Vagina (tissue), 2 donors: ENCODE results near the gene EZR. TPM values are rescaled to one million over a fixed set of nuclear protein-coding genes. Genes with fewer than 3 reads are reported as not detected.

Experiments
- DNase-seq, 2 donors: peaks; one replicate each; pipeline ENCODE4 v3.0.0-alpha.2; 2017; ENCODE audit errors: extremely low spot score in 2 of 2
- H3K27ac ChIP-seq: fragments of 200-600 bp; sonication (generic); one replicate; pipeline ENCODE4 v1.5.1; 2019
- H3K27me3 ChIP-seq: fragments of 200-600 bp; sonication (generic); one replicate; pipeline ENCODE4 v1.5.1; 2019
- H3K36me3 ChIP-seq, 2 donors: fragments of 200-600 bp; sonication (generic); one replicate each; pipeline ENCODE4 v1.5.1; 2017 to 2019
- H3K4me1 ChIP-seq: fragments of 200-600 bp; sonication (generic); one replicate; pipeline ENCODE4 v1.5.1; 2019
- H3K4me3 ChIP-seq, 2 donors: fragments of 200-600 bp; sonication (generic); 1 replicate in 1 of 2; 2 replicates in 1 of 2; pipeline ENCODE4 v1.5.1; 2016 to 2019
- H3K9me3 ChIP-seq: fragments of 200-600 bp; sonication (generic); one replicate; pipeline ENCODE4 v1.5.1; 2019
- POLR2A ChIP-seq, 2 donors: fragments of 450-650 bp; IDR thresholded peaks; one replicate each; pipeline ENCODE4 v1.6.1; 2017; ENCODE audit warnings: antibody characterized with exemption in 2 of 2, mild to moderate bottlenecking in 2 of 2, moderate library complexity in 2 of 2
- POLR2AphosphoS5 ChIP-seq, 2 donors: sonication (generic); formaldehyde crosslinking; IDR thresholded peaks; one replicate each; pipeline ENCODE4 v1.9.0; 2017; ENCODE audit warnings: antibody characterized with exemption in 2 of 2, mild to moderate bottlenecking in 2 of 2, low read depth in 1 of 2; ENCODE audit not compliant: insufficient read depth in 1 of 2
- intact Hi-C: fragments of 100-400 bp; cut with DNase I; formaldehyde crosslinking; loops from one replicate; pipeline ENCODE4 v1.15.1; 2023
- total RNA-seq: library from RNA; depleted of rRNA; stranded (reverse); fragments of >200 nt; gene quantifications from one replicate; pipeline ENCODE4 v1.2.3, GENCODE V29; 2016
- TF ChIP-seq, protein P1 (sequence below), 3 experiments: fragments of 450-650 bp in 2 of 3; fragments of 200-600 bp in 1 of 3; sonication (generic) in 1 of 3; IDR thresholded peaks; one replicate each; pipeline ENCODE4 v1.5.1; 2017 to 2019; ENCODE audit warnings: antibody characterized with exemption in 3 of 3, mild to moderate bottlenecking in 2 of 3, moderate library complexity in 2 of 3

EZR gene
- total RNA-seq, 1 donor from 2014 or later = 99.7 TPM

DNA sequence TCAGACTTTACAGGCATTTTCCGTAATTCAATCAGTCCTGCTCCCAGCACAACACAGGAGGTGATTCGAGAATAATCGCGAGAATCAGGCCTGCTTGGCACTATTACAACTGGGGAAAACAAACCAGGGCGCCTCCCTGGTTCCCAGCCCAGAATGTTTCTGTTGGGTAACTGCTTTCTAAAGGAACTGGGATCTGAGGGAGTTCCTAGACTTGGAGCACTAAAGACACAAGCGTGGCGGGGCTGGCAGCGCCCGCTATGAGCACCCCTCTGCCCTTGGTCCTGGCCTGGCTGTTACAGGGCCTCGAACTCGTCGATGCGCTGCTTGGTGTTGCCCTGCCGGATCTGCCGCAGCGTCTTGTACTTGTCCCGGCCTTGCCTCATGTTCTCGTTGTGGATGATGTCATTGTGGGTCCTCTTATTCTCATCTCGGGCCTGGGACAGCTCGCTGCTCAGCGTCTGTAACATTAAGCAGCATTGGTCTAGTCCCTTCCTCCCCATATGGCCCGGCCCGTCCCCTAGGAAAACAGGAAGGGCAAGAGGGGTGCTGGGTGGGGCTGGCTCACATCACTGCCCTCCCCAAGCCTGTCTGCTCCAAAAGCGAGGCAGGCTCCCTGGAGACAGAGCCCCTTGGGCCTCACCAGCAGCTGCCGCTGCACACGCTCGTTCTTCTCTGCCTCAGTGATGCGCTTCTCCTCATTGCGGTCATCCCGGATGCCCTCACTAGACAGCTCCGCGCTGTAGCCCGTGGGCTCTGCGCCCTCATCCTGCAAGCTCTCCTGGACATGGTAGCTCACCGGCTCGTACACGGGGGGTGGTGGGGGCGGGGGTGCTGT, 52.3 kb downstream of the EZR start:
- no peak overlapping the region for H3K4me3 ChIP-seq
- H3K9me3 ChIP-seq = no peaks in the 10 kb centered on the region
- DNase-seq = peak in 1 of 2 donors; percentile 78
- intact Hi-C loops = no loop called here
- H3K36me3 ChIP-seq = peaks cover 0 to 75% of the 10 kb centered on the region in 2 donors
- H3K27ac ChIP-seq = no peak overlapping the region
- H3K27me3 ChIP-seq = no peaks in the 10 kb centered on the region
- TF ChIP-seq POLR2A (IDR thresholded peaks at IDR 0.05) (no peak), POLR2AphosphoS5 (IDR thresholded peaks at IDR 0.05; ENCODE audit: insufficient read depth in 1 of 2, low read depth in 1 of 2) (peak in 1 of 2 donors; percentile 13)
- H3K4me1 ChIP-seq = peaks cover 3% of the 10 kb centered on the region

DNA sequence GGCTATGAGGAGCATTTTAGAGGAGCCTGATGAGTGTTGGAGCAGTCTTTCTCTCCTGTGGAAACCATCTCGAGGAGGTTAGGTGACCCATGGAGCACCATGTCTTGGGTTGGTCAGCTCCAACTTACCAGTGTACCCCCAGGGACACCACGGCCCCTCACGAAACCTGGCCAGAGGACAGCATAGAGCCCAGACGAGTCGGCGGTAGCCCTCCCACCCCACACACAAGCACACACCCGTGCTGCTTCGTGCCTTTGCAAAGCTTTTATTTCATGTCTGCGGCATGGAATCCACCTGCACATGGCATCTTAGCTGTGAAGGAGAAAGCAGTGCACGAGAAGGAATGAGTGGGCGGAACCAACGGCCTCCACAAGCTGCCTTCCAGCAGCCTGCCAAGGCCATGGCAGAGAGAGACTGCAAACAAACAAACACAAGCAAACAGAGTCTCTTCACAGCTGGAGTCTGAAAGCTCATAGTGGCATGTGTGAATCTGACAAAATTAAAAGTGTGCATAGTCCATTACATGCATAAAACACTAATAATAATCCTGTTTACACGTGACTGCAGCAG, 53.6 kb downstream of the EZR start:
- Histone ChIP-seq H3K4me3 (no peak overlapping the region), H3K27me3 (no peaks in the 10 kb centered on the region), H3K9me3 (no peaks in the 10 kb centered on the region), H3K36me3 (peaks cover 0 to 65% of the 10 kb centered on the region in 2 donors), H3K27ac (no peak overlapping the region), H3K4me1 (no peaks in the 10 kb centered on the region)
- no peak for DNase-seq
- intact Hi-C loops = no loop called here
- no peak for TF ChIP-seq POLR2AphosphoS5 (IDR thresholded peaks at IDR 0.05; ENCODE audit: insufficient read depth in 1 of 2, low read depth in 1 of 2)
- no peak for TF ChIP-seq POLR2A (IDR thresholded peaks at IDR 0.05)
- TF ChIP-seq, protein P1, sequence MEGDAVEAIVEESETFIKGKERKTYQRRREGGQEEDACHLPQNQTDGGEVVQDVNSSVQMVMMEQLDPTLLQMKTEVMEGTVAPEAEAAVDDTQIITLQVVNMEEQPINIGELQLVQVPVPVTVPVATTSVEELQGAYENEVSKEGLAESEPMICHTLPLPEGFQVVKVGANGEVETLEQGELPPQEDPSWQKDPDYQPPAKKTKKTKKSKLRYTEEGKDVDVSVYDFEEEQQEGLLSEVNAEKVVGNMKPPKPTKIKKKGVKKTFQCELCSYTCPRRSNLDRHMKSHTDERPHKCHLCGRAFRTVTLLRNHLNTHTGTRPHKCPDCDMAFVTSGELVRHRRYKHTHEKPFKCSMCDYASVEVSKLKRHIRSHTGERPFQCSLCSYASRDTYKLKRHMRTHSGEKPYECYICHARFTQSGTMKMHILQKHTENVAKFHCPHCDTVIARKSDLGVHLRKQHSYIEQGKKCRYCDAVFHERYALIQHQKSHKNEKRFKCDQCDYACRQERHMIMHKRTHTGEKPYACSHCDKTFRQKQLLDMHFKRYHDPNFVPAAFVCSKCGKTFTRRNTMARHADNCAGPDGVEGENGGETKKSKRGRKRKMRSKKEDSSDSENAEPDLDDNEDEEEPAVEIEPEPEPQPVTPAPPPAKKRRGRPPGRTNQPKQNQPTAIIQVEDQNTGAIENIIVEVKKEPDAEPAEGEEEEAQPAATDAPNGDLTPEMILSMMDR (IDR thresholded peaks at IDR 0.05) = no peak

- DNase-seq = no peak
- Histone ChIP-seq H3K36me3 (peaks cover 0 to 58% of the 10 kb centered on the region in 2 donors), H3K27me3 (no peaks in the 10 kb centered on the region), H3K9me3 (no peaks in the 10 kb centered on the region), H3K27ac (no peak overlapping the region), H3K4me3 (no peak overlapping the region), H3K4me1 (no peaks in the 10 kb centered on the region)
- TF ChIP-seq POLR2AphosphoS5 (IDR thresholded peaks at IDR 0.05; ENCODE audit: insufficient read depth in 1 of 2, low read depth in 1 of 2) = no peak
- TF ChIP-seq, protein P1 (IDR thresholded peaks at IDR 0.05) = no peak
- no peak for TF ChIP-seq POLR2A (IDR thresholded peaks at IDR 0.05)
- intact Hi-C loops = no loop called here
These were observed 54.2 kb downstream of the EZR start for GRCh38 chr6:158764926-158765325.

DNA sequence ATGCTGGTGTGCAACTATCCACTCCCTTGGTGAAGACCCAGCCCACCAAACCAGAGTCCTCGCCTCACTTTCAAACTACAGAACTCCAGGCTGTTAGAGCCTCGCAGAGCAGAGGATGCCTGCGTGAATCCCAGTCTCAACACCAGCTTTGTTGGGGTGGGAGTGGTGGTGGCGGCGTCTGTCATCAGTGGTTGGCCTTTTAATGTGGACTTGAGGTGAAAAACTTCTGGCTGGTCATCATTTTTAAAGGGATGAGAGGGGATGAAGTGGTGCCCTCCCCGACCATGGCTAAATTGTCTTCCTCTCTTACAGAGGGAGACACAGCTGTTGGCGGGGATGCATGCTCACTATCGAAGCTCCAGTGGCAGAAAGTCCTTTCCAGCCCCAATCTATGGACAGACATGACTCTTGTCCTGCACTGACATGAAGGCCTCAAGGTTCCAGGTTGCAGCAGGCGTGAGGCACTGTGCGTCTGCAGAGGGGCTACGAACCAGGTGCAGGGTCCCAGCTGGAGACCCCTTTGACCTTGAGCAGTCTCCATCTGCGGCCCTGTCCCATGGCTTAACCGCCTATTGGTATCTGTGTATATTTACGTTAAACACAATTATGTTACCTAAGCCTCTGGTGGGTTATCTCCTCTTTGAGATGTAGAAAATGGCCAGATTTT, 54.9 kb downstream of the EZR start:
- DNase-seq = no peak
- no peaks in the 10 kb centered on the region for H3K9me3 ChIP-seq
- H3K27ac ChIP-seq = no peak overlapping the region
- H3K27me3 ChIP-seq = no peaks in the 10 kb centered on the region
- H3K4me3 ChIP-seq = no peak overlapping the region
- no peaks in the 10 kb centered on the region for H3K4me1 ChIP-seq
- intact Hi-C loops = no loop called here
- TF ChIP-seq POLR2A (IDR thresholded peaks at IDR 0.05) (no peak), POLR2AphosphoS5 (IDR thresholded peaks at IDR 0.05; ENCODE audit: insufficient read depth in 1 of 2, low read depth in 1 of 2) (no peak)
- TF ChIP-seq, protein P1 (IDR thresholded peaks at IDR 0.05) = no peak
- peaks cover 0 to 52% of the 10 kb centered on the region in 2 donors for H3K36me3 ChIP-seq

GRCh38 chr6:158763434-158764182, 55.6 kb downstream of the EZR start:
- no peaks in the 10 kb centered on the region for H3K27me3 ChIP-seq
- DNase-seq = no peak
- no peak for TF ChIP-seq POLR2AphosphoS5 (IDR thresholded peaks at IDR 0.05; ENCODE audit: insufficient read depth in 1 of 2, low read depth in 1 of 2)
- TF ChIP-seq POLR2A (IDR thresholded peaks at IDR 0.05) = no peak
- TF ChIP-seq, protein P1 (IDR thresholded peaks at IDR 0.05) = no peak
- no peak overlapping the region for H3K27ac ChIP-seq
- peaks cover 0 to 45% of the 10 kb centered on the region in 2 donors for H3K36me3 ChIP-seq
- H3K9me3 ChIP-seq = no peaks in the 10 kb centered on the region
- intact Hi-C loops = no loop called here
- H3K4me1 ChIP-seq = no peaks in the 10 kb centered on the region
- H3K4me3 ChIP-seq = no peak overlapping the region
